ENCODE data around the gene METTL2B.
"Not testable (repeated sequence)": the region's sequence is repeated elsewhere in the genome, so short reads cannot be mapped to it uniquely, and the experiment has no call there.

DNA sequence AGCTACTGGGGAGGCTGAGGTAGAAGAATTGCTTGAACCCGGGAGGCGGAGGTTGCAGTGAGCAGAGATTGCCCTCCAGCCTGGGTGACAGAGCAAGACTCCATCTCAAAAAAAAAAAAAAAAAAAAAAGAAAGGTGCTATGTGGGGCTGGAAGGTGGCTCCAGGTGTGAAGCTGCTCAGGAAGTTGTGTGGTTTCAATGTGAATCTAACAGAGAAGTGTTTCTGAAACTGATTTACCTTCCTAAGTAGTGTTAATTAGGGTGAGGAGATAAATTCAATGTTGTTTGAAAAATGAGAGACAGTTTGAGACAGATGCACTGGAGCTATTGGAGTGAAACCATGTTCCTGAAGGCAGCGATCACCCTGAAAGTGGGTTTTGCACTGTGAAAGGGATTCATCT, 30.3 kb downstream of the METTL2B start:
- TF ChIP-seq, protein P1, sequence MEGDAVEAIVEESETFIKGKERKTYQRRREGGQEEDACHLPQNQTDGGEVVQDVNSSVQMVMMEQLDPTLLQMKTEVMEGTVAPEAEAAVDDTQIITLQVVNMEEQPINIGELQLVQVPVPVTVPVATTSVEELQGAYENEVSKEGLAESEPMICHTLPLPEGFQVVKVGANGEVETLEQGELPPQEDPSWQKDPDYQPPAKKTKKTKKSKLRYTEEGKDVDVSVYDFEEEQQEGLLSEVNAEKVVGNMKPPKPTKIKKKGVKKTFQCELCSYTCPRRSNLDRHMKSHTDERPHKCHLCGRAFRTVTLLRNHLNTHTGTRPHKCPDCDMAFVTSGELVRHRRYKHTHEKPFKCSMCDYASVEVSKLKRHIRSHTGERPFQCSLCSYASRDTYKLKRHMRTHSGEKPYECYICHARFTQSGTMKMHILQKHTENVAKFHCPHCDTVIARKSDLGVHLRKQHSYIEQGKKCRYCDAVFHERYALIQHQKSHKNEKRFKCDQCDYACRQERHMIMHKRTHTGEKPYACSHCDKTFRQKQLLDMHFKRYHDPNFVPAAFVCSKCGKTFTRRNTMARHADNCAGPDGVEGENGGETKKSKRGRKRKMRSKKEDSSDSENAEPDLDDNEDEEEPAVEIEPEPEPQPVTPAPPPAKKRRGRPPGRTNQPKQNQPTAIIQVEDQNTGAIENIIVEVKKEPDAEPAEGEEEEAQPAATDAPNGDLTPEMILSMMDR (IDR thresholded peaks at IDR 0.05; ENCODE audit: insufficient read depth, low read length, poor library complexity, severe bottlenecking): not testable (repeated sequence)
- TF ChIP-seq EZH2phosphoT487 (conservative IDR thresholded peaks at IDR 0.05; ENCODE audit: low read length): not testable (repeated sequence)
